Bone marrow (tissue), 2 donors: ENCODE results near the gene KIAA1217.

Experiments used
- DNase-seq, 2 donors: peaks; one replicate each; lab custom pipeline; 2025; lab: John Stamatoyannopoulos, UW

Gene KIAA1217

GRCh38 chr10:24208661-24209431, at the start of gene KIAA1217:
Gene KIAA1217, plus strand, starts transcription at chr10:24209138. Its CDS starts 56 bp downstream, at chr10:24209194.
- no peak for DNase-seq

GRCh38 chr10:24162206-24162985, 46.5 kb upstream of the KIAA1217 start:
- no peak for DNase-seq

GRCh38 chr10:24163485-24163884, 45.5 kb upstream of the KIAA1217 start:
- DNase-seq = no peak

- no peak for DNase-seq
Observed at GRCh38 chr10:24168258-24169170, 40.4 kb upstream of the KIAA1217 start.

GRCh38 chr10:24170199-24170598, 38.7 kb upstream of the KIAA1217 start:
- DNase-seq = no peak

- no peak for DNase-seq
Observed at GRCh38 chr10:24172909-24173308, 36.0 kb upstream of the KIAA1217 start.

- no peak for DNase-seq
Observed at GRCh38 chr10:24174014-24174413, 34.9 kb upstream of the KIAA1217 start.

GRCh38 chr10:24176658-24177057, 32.3 kb upstream of the KIAA1217 start:
- DNase-seq = no peak

- no peak for DNase-seq
Observed at GRCh38 chr10:24177636-24178035, 31.3 kb upstream of the KIAA1217 start.

- DNase-seq = no peak
Observed at GRCh38 chr10:24180891-24181290, 28.0 kb upstream of the KIAA1217 start.

- DNase-seq = no peak
Observed at GRCh38 chr10:24184455-24184854, 24.5 kb upstream of the KIAA1217 start.

GRCh38 chr10:24193330-24193729, 15.6 kb upstream of the KIAA1217 start:
- DNase-seq = no peak

GRCh38 chr10:24197263-24197662, 11.7 kb upstream of the KIAA1217 start:
- DNase-seq = no peak

GRCh38 chr10:24201503-24202180, 7.3 kb upstream of the KIAA1217 start:
- DNase-seq = no peak

- no peak for DNase-seq
Observed at GRCh38 chr10:24202181-24202570, 6.8 kb upstream of the KIAA1217 start.

- DNase-seq = no peak
Observed at GRCh38 chr10:24205821-24206220, 3.1 kb upstream of the KIAA1217 start.

- DNase-seq = no peak
Observed at GRCh38 chr10:24206334-24206733, 2.6 kb upstream of the KIAA1217 start.

GRCh38 chr10:24206926-24207325, 2.0 kb upstream of the KIAA1217 start:
- no peak for DNase-seq

- DNase-seq = no peak
Observed at GRCh38 chr10:24207341-24207740, 1.6 kb upstream of the KIAA1217 start.

- DNase-seq = no peak
Observed at GRCh38 chr10:24207781-24208611, 942 bp upstream of the KIAA1217 start.

GRCh38 chr10:24209432-24209771, 464 bp downstream of the KIAA1217 start:
- no peak for DNase-seq
